Measurements from ENCODE around the gene SHB. TPM values are rescaled to one million over a fixed set of nuclear protein-coding genes. Genes with fewer than 3 reads are reported as not detected.

SHB gene
- total and polyA plus RNA-seq, 2 of the 13 experiments (the other 11 are each of a cell fraction or from before 2014, with no cell fraction given), result 19.4 to 20.7 TPM

DNA sequence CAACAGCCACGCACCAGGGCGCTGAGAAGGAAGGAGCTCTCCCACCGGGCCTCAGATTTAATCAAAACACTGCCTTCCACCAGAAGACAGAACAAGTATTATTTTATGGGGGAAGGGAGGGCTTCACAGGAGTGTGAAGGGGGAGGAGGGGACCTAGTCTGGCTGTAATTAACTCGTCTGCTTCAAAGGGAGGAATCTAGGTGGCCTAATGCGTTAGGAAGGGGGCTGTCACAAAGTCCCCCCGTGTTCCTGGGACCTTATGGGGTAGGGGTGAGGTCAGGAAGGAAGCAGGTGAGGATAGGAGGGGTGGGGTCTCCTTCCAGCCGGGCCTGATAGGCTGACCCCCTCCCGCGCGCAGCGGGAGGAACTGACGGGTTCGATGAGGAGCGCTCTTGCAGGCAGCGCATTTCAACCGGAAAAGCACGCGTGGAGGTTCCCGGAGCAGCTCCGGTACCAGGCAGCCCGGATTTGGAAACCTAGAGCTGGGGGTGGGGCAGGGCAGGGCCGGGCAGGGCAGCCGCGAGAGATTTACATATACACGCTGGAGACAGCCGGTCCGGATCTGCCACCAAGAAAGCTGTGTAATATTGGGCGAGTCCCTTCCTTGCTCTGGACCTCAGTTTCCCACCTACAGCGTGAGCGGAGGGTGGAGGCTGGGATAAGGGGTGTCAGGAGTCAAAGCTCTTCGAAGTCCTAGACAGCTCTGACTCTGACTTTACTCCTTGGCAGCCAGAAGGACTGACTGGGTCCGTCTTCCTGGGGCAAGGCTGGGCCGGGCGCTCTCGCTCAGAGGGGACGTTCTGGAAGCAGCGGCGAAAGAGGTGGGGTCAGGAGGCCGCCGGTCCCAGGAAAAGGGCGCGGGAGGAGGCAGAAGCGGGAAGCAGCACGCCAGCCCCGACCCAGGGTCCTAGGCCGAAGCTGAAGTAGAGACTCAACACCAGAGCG, 1.8 kb downstream of the SHB start (continued):
- TF ChIP-seq CAMTA2 (CRISPR knock-in tag; IDR thresholded peaks at IDR 0.05; ENCODE audit: borderline replicate concordance) (peak; percentile 24; the same call in 1 of the 2 replicates), IRF2 (CRISPR knock-in tag; IDR thresholded peaks at IDR 0.05) (0 out of 2 replicates have a peak, but pooled peaks have one; percentile 18), ZZZ3 (CRISPR knock-in tag; IDR thresholded peaks at IDR 0.05; ENCODE audit: borderline replicate concordance) (no peak), ZNF629 (CRISPR knock-in tag; conservative IDR thresholded peaks at IDR 0.05) (no peak), ZNF552 (CRISPR knock-in tag; IDR thresholded peaks at IDR 0.05; ENCODE audit: borderline replicate concordance) (no peak), JUNB (CRISPR knock-in tag; IDR thresholded peaks at IDR 0.05; ENCODE audit: borderline replicate concordance) (no peak), XBP1 (CRISPR knock-in tag; IDR thresholded peaks at IDR 0.05) (no peak), ZNF558 (CRISPR knock-in tag; IDR thresholded peaks at IDR 0.05; ENCODE audit: borderline replicate concordance) (0 out of 2 replicates have a peak, but pooled peaks have one; percentile 28), GTF3A (CRISPR knock-in tag; conservative IDR thresholded peaks at IDR 0.05) (no peak), TBL1XR1 (IDR thresholded peaks at IDR 0.05; ENCODE audit: borderline replicate concordance, low read length, partially characterized antibody) (no peak), FOXC1 (CRISPR knock-in tag; IDR thresholded peaks at IDR 0.05; ENCODE audit: borderline replicate concordance) (no peak), ZNF124 (CRISPR knock-in tag; IDR thresholded peaks at IDR 0.05) (no peak), TBX2 (CRISPR knock-in tag; IDR thresholded peaks at IDR 0.05; ENCODE audit: borderline replicate concordance) (0 out of 2 replicates have a peak, but pooled peaks have one; percentile 26), ZNF891 (CRISPR knock-in tag; IDR thresholded peaks at IDR 0.05) (no peak), ZSCAN29 (CRISPR knock-in tag; conservative IDR thresholded peaks at IDR 0.05) (no peak), NCOR1 (IDR thresholded peaks at IDR 0.05; ENCODE audit: borderline replicate concordance, low read length) (no peak)
- TF ChIP-seq, protein P1, sequence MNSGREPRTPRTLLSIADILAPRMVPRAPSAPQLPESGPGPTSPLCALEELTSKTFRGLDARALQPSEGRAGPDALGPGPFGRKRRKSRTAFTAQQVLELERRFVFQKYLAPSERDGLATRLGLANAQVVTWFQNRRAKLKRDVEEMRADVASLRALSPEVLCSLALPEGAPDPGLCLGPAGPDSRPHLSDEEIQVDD (CRISPR knock-in tag; IDR thresholded peaks at IDR 0.05; ENCODE audit: borderline replicate concordance), result no peak
- TF ChIP-seq, protein P2, sequence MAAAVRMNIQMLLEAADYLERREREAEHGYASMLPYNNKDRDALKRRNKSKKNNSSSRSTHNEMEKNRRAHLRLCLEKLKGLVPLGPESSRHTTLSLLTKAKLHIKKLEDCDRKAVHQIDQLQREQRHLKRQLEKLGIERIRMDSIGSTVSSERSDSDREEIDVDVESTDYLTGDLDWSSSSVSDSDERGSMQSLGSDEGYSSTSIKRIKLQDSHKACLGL (CRISPR knock-in tag; IDR thresholded peaks at IDR 0.05), result no peak
- TF ChIP-seq, protein P3, sequence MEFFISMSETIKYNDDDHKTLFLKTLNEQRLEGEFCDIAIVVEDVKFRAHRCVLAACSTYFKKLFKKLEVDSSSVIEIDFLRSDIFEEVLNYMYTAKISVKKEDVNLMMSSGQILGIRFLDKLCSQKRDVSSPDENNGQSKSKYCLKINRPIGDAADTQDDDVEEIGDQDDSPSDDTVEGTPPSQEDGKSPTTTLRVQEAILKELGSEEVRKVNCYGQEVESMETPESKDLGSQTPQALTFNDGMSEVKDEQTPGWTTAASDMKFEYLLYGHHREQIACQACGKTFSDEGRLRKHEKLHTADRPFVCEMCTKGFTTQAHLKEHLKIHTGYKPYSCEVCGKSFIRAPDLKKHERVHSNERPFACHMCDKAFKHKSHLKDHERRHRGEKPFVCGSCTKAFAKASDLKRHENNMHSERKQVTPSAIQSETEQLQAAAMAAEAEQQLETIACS (CRISPR knock-in tag; IDR thresholded peaks at IDR 0.05), result no peak
- TF ChIP-seq, protein P4, sequence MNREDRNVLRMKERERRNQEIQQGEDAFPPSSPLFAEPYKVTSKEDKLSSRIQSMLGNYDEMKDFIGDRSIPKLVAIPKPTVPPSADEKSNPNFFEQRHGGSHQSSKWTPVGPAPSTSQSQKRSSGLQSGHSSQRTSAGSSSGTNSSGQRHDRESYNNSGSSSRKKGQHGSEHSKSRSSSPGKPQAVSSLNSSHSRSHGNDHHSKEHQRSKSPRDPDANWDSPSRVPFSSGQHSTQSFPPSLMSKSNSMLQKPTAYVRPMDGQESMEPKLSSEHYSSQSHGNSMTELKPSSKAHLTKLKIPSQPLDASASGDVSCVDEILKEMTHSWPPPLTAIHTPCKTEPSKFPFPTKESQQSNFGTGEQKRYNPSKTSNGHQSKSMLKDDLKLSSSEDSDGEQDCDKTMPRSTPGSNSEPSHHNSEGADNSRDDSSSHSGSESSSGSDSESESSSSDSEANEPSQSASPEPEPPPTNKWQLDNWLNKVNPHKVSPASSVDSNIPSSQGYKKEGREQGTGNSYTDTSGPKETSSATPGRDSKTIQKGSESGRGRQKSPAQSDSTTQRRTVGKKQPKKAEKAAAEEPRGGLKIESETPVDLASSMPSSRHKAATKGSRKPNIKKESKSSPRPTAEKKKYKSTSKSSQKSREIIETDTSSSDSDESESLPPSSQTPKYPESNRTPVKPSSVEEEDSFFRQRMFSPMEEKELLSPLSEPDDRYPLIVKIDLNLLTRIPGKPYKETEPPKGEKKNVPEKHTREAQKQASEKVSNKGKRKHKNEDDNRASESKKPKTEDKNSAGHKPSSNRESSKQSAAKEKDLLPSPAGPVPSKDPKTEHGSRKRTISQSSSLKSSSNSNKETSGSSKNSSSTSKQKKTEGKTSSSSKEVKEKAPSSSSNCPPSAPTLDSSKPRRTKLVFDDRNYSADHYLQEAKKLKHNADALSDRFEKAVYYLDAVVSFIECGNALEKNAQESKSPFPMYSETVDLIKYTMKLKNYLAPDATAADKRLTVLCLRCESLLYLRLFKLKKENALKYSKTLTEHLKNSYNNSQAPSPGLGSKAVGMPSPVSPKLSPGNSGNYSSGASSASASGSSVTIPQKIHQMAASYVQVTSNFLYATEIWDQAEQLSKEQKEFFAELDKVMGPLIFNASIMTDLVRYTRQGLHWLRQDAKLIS (CRISPR knock-in tag; IDR thresholded peaks at IDR 0.05), result no peak
- TF ChIP-seq, protein P5, sequence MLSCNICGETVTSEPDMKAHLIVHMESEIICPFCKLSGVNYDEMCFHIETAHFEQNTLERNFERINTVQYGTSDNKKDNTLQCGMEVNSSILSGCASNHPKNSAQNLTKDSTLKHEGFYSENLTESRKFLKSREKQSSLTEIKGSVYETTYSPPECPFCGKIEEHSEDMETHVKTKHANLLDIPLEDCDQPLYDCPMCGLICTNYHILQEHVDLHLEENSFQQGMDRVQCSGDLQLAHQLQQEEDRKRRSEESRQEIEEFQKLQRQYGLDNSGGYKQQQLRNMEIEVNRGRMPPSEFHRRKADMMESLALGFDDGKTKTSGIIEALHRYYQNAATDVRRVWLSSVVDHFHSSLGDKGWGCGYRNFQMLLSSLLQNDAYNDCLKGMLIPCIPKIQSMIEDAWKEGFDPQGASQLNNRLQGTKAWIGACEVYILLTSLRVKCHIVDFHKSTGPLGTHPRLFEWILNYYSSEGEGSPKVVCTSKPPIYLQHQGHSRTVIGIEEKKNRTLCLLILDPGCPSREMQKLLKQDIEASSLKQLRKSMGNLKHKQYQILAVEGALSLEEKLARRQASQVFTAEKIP (CRISPR knock-in tag; IDR thresholded peaks at IDR 0.05; ENCODE audit: borderline replicate concordance), result no peak

Measured in HepG2 (cell line).